HepG2 (cell line): ENCODE measurements around the gene EPB41L4A. TPM values are rescaled to one million over a fixed set of nuclear protein-coding genes. Genes with fewer than 3 reads are reported as not detected.

ENCODE experiments used
- ATAC-seq: fragments of 200-7000 bp; cut with Tn5 transposase; 3 replicates; pipeline ENCODE4 v1.9.1; 2020; ENCODE audit warnings: mild to moderate bottlenecking, moderate library complexity
- BruUV-seq: library from RNA; stranded (reverse); fragments of 400-500 nt; replicated peaks from 2 replicates; lab custom pipeline; 2021; lab: Mats Ljungman, UMichigan
- CTCF ChIA-PET: fragments of 300-600 bp; formaldehyde crosslinking; extraction: SDS; loops from one replicate; lab custom pipeline; 2021; ENCODE audit warnings: low total read pairs, inconsistent platforms, low intra/inter-chr PET ratio; lab: Yijun Ruan, JAX
- POLR2A ChIA-PET: fragments of 350-600 bp; sonication (Branson Sonifier 250); formaldehyde crosslinking; loops from one replicate; lab custom pipeline; 2020; ENCODE audit warnings: antibody characterized with exemption, inconsistent platforms; lab: Yijun Ruan, JAX
- DNase-seq: peaks from one replicate; pipeline ENCODE4 v3.0.0-alpha.2; 2015; ENCODE audit warnings: low spot score
- FAIRE-seq: peaks from 3 replicates; lab custom pipeline; 2011; peaks lifted over from hg19 to GRCh38; lab: Jason Lieb, UNC
- H2AFZ ChIP-seq: one replicate; pipeline ENCODE4 v1.6.1; 2011; ENCODE audit warnings: low read length, inconsistent platforms
- H3K27ac ChIP-seq: fragments of 300-600 bp; 3 replicates; pipeline ENCODE4 v1.8.0; 2011; ENCODE audit warnings: mixed run types, mild to moderate bottlenecking, mixed read lengths, low read length, inconsistent platforms; ENCODE audit not compliant: insufficient read depth; ENCODE audit errors: extremely low read length
- H3K27me3 ChIP-seq, 2 experiments: fragments of 200-600 bp in 1 of 2; 2 replicates in 1 of 2; 3 replicates in 1 of 2; pipeline versions ENCODE4 v1.6.0 to v1.8.0; 2011; ENCODE audit warnings: low read length in 2 of 2, mild to moderate bottlenecking in 2 of 2, moderate library complexity in 2 of 2, inconsistent platforms in 1 of 2; ENCODE audit not compliant: insufficient read depth in 2 of 2, control insufficient read depth in 1 of 2
- H3K36me3 ChIP-seq, 2 experiments: fragments of 200-600 bp in 1 of 2; replicated peaks in 1 of 2; 2 replicates in 1 of 2; 3 replicates in 1 of 2; pipeline versions ENCODE4 v1.5.1 to v1.8.0; 2011; ENCODE audit warnings: low read length in 2 of 2, inconsistent platforms in 1 of 2; ENCODE audit not compliant: insufficient read depth in 2 of 2, control insufficient read depth in 1 of 2
- H3K4me1 ChIP-seq: 2 replicates; pipeline ENCODE4 v1.5.1; 2012; ENCODE audit warnings: low read length, inconsistent platforms; ENCODE audit not compliant: insufficient read depth
- H3K4me2 ChIP-seq: 2 replicates; pipeline ENCODE4 v1.6.0; 2011; ENCODE audit warnings: low read depth, low read length, inconsistent platforms
- H3K4me3 ChIP-seq, 3 experiments: fragments of 200-600 bp in 1 of 3; sonication (generic), shearing (Covaris generic) in 1 of 3; replicated peaks in 1 of 3; 2 replicates each; pipeline ENCODE4 v1.5.1; 2011 to 2016; ENCODE audit warnings: low read length in 3 of 3, inconsistent platforms in 2 of 3, low read depth in 2 of 3, mild to moderate bottlenecking in 2 of 3, control low read depth in 1 of 3, mixed read lengths in 1 of 3; ENCODE audit not compliant: insufficient read depth in 1 of 3
- H3K79me2 ChIP-seq: one replicate; pipeline ENCODE4 v1.6.1; 2011; ENCODE audit warnings: low read length, inconsistent platforms; ENCODE audit not compliant: insufficient read depth
- H3K9ac ChIP-seq: 2 replicates; pipeline ENCODE4 v1.6.0; 2011; ENCODE audit warnings: mild to moderate bottlenecking, low read depth, low read length, inconsistent platforms; ENCODE audit not compliant: insufficient read depth
- H3K9me3 ChIP-seq: 2 replicates; pipeline ENCODE4 v1.5.1; 2012; ENCODE audit warnings: mild to moderate bottlenecking, low read length
- H4K20me1 ChIP-seq: 2 replicates; pipeline ENCODE4 v1.6.0; 2011; ENCODE audit warnings: inconsistent platforms, mild to moderate bottlenecking, low read length, moderate library complexity; ENCODE audit not compliant: insufficient read depth
- BHLHE40 ChIP-seq: IDR thresholded peaks from 2 replicates; pipeline ENCODE4 v1.6.1; 2011; ENCODE audit warnings: low read length, improper control_type of control experiment
- JDP2 ChIP-seq: sonication (generic); formaldehyde crosslinking; IDR thresholded peaks from 2 replicates; pipeline ENCODE4 v1.8.1; 2022; ENCODE audit warnings: missing genetic modification reagents, borderline replicate concordance
- JUND ChIP-seq: sonication (generic); formaldehyde crosslinking; IDR thresholded peaks from 2 replicates; pipeline ENCODE4 v1.8.0; 2022; ENCODE audit warnings: mild to moderate bottlenecking, missing genetic modification reagents
- MATR3 ChIP-seq: sonication (generic); formaldehyde crosslinking; IDR thresholded peaks from 2 replicates; pipeline ENCODE4 v1.4.0; 2020; ENCODE audit warnings: missing genetic modification reagents
- NFRKB ChIP-seq: fragments of 450-650 bp; IDR thresholded peaks from 2 replicates; pipeline ENCODE4 v1.6.1; 2017
- NRL ChIP-seq: sonication (generic); formaldehyde crosslinking; IDR thresholded peaks from 2 replicates; pipeline ENCODE4 v1.5.0; 2020; ENCODE audit warnings: missing genetic modification reagents, mild to moderate bottlenecking, moderate library complexity, borderline replicate concordance
- PHB2 ChIP-seq: fragments of 450-650 bp; IDR thresholded peaks from 2 replicates; pipeline ENCODE4 v1.6.1; 2018; ENCODE audit not compliant: partially characterized antibody
- PHF8 ChIP-seq: sonication (generic); formaldehyde crosslinking; IDR thresholded peaks from 2 replicates; pipeline ENCODE4 v1.5.0; 2020; ENCODE audit warnings: missing genetic modification reagents
- WIZ ChIP-seq: sonication (generic); formaldehyde crosslinking; IDR thresholded peaks from 2 replicates; pipeline ENCODE4 v1.5.1; 2020; ENCODE audit warnings: mild to moderate bottlenecking, missing genetic modification reagents
- ZNF253 ChIP-seq: sonication (generic); formaldehyde crosslinking; IDR thresholded peaks from 2 replicates; pipeline ENCODE4 v1.8.0; 2022; ENCODE audit warnings: mild to moderate bottlenecking, missing genetic modification reagents, borderline replicate concordance
- ZNF260 ChIP-seq: sonication (generic); formaldehyde crosslinking; IDR thresholded peaks from 2 replicates; pipeline ENCODE4 v1.4.0; 2020; ENCODE audit warnings: missing genetic modification reagents, low read depth, mild to moderate bottlenecking, borderline replicate concordance
- ZNF607 ChIP-seq: sonication (generic); formaldehyde crosslinking; IDR thresholded peaks from 2 replicates; pipeline ENCODE4 v1.5.1; 2020; ENCODE audit warnings: missing genetic modification reagents, mild to moderate bottlenecking, borderline replicate concordance
- ZNF747 ChIP-seq: sonication (generic); formaldehyde crosslinking; IDR thresholded peaks from 2 replicates; pipeline ENCODE4 v1.8.1; 2023; ENCODE audit warnings: missing genetic modification reagents, mild to moderate bottlenecking, borderline replicate concordance
- ZNF766 ChIP-seq: sonication (generic); formaldehyde crosslinking; IDR thresholded peaks from 2 replicates; pipeline ENCODE4 v1.5.0; 2020; ENCODE audit warnings: missing genetic modification reagents, borderline replicate concordance
- ZNF891 ChIP-seq: sonication (generic); formaldehyde crosslinking; IDR thresholded peaks from 2 replicates; pipeline ENCODE4 v1.5.0; 2020; ENCODE audit warnings: mild to moderate bottlenecking, missing genetic modification reagents
- WGBS: methylation state at CpG from one replicate; pipeline ENCODE4 v1.1.6; 2017; ENCODE audit warnings: low lambda C conversion rate; 5-methylcytosine and 5-hydroxymethylcytosine counted together
- in situ Hi-C: cut with HindIII; loops from 2 replicates; pipeline ENCODE4 v1.10.0; 2017; ENCODE audit warnings: low pct_unique_long_range_greater_than_20kb; ENCODE audit not compliant: extremely low pct_ligation_motif_present
- intact Hi-C: fragments of 100-400 bp; cut with micrococcal nuclease; formaldehyde crosslinking; loops from one replicate; pipeline ENCODE4 v1.10.0; 2022; ENCODE audit not compliant: unreplicated experiment
- polyA plus RNA-seq, 8 experiments: library from polyadenylated mRNA; depleted of rRNA in 3 of 8; stranded (reverse) in 7 of 8; unstranded in 1 of 8; fragments of >200 nt; fragmentation: Illumina TruSeq in 4 of 8; extraction: Trizol in 4 of 8; gene quantifications; 2 replicates each; pipeline versions ENCODE4 v1.2.1 to v1.2.3, GENCODE V29; 2011 to 2016; ENCODE audit warnings: low read depth in 4 of 8, missing spikeins in 1 of 8, mixed read lengths in 1 of 8; ENCODE audit not compliant: insufficient read depth in 1 of 8
- total RNA-seq, 5 experiments: library from RNA; depleted of rRNA; stranded (reverse); fragments of >200 nt; fragmentation: Illumina TruSeq; extraction: Trizol; gene quantifications; 2 replicates each; pipeline ENCODE4 v1.2.3, GENCODE V29; 2016; ENCODE audit warnings: low read depth in 1 of 5
- TF ChIP-seq, protein P1 (sequence below): sonication (generic); formaldehyde crosslinking; IDR thresholded peaks from 2 replicates; pipeline ENCODE4 v1.4.0; 2020; ENCODE audit warnings: missing genetic modification reagents

Gene EPB41L4A
- total and polyA plus RNA-seq, 2 of the 13 experiments (the other 11 are each of a cell fraction or from before 2014, with no cell fraction given), result 0.07 TPM; not detected in 1

- Histone ChIP-seq H3K4me1 (no peaks in the 10 kb centered on the region), H3K79me2 (no peaks in the 10 kb centered on the region), H3K36me3 (no peaks in the 10 kb centered on the region), H3K27ac (no peak overlapping the region), H3K9ac (no peak overlapping the region), H3K4me2 (no peak overlapping the region), H4K20me1 (no peaks in the 10 kb centered on the region), H3K4me3 (no peak overlapping the region), H3K27me3 (peaks cover 2 to 7% of the 10 kb centered on the region in 2 experiments; a peak in 2 of 5 replicates), H3K9me3 (no peaks in the 10 kb centered on the region), H2AFZ (no peak overlapping the region)
- intact Hi-C loops, result no loop called here
- TF ChIP-seq ZNF891, result no peak
- TF ChIP-seq PHB2, result no peak
- TF ChIP-seq NFRKB, result no peak
- TF ChIP-seq ZNF766 (CRISPR knock-in tag), result no peak
- TF ChIP-seq MATR3, result no peak
- no peak for TF ChIP-seq ZNF253 (CRISPR knock-in tag)
- no peak for TF ChIP-seq JUND (CRISPR knock-in tag)
- TF ChIP-seq, protein P1, sequence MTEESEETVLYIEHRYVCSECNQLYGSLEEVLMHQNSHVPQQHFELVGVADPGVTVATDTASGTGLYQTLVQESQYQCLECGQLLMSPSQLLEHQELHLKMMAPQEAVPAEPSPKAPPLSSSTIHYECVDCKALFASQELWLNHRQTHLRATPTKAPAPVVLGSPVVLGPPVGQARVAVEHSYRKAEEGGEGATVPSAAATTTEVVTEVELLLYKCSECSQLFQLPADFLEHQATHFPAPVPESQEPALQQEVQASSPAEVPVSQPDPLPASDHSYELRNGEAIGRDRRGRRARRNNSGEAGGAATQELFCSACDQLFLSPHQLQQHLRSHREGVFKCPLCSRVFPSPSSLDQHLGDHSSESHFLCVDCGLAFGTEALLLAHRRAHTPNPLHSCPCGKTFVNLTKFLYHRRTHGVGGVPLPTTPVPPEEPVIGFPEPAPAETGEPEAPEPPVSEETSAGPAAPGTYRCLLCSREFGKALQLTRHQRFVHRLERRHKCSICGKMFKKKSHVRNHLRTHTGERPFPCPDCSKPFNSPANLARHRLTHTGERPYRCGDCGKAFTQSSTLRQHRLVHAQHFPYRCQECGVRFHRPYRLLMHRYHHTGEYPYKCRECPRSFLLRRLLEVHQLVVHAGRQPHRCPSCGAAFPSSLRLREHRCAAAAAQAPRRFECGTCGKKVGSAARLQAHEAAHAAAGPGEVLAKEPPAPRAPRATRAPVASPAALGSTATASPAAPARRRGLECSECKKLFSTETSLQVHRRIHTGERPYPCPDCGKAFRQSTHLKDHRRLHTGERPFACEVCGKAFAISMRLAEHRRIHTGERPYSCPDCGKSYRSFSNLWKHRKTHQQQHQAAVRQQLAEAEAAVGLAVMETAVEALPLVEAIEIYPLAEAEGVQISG (CRISPR knock-in tag), result no peak
- TF ChIP-seq BHLHE40, result no peak
- no peak for TF ChIP-seq JDP2 (CRISPR knock-in tag)
- no peak for TF ChIP-seq ZNF607 (CRISPR knock-in tag)
- no peak for TF ChIP-seq ZNF260 (CRISPR knock-in tag)
- TF ChIP-seq PHF8 (CRISPR knock-in tag), result no peak
- TF ChIP-seq NRL (CRISPR knock-in tag), result no peak
- TF ChIP-seq WIZ (CRISPR knock-in tag), result no peak
- no peak for TF ChIP-seq ZNF747 (CRISPR knock-in tag)
- CTCF ChIA-PET, result no interaction called here
- BruUV-seq, result no TSS peak
- in situ Hi-C loops, result no loop called here
- POLR2A ChIA-PET, result no interaction called here
- ATAC-seq, result no peak
- 5% methylated on average over 4 of the region's 4 CpGs for WGBS
- FAIRE-seq, result no peak
- DNase-seq, result no peak
Measured at GRCh38 chr5:112205846-112206245, 213.2 kb downstream of the EPB41L4A start.
